Measurements from ENCODE around the gene PDE4D.

GRCh38 chr5:59605915-59606314 is 287.6 kb downstream of the PDE4D start:
- TF ChIP-seq CTCF (conservative IDR thresholded peaks at IDR 0.05; ENCODE audit: low read length) (no peak), EZH2phosphoT487 (IDR thresholded peaks at IDR 0.05; ENCODE audit: borderline replicate concordance, low read depth, low read length) (no peak)
